AG10803 (cell line): Measurements from ENCODE around the gene GRM1.

ENCODE experiments used
- DNase-seq: peaks from one replicate; pipeline ENCODE4 v3.0.0; 2010; ENCODE audit warnings: low read depth
- H3K4me3 ChIP-seq: 2 replicates; pipeline ENCODE4 v1.5.1; 2011; ENCODE audit warnings: mild to moderate bottlenecking, low read length, control low read depth
- CTCF ChIP-seq: conservative IDR thresholded peaks from 2 replicates; pipeline ENCODE4 v1.5.1; 2011; ENCODE audit warnings: mild to moderate bottlenecking, low read length, control low read depth, inconsistent platforms

The GRM1 gene

GRCh38 chr6:146095481-146095880, 66.6 kb downstream of the GRM1 start:
- no peak for TF ChIP-seq CTCF
- no peak for DNase-seq
- no peak overlapping the region for H3K4me3 ChIP-seq

GRCh38 chr6:146097586-146097985, 68.7 kb downstream of the GRM1 start:
- H3K4me3 ChIP-seq = no peak overlapping the region
- TF ChIP-seq CTCF = no peak

GRCh38 chr6:146100776-146101175, 71.9 kb downstream of the GRM1 start:
- no peak for TF ChIP-seq CTCF
- H3K4me3 ChIP-seq = no peak overlapping the region
- no peak for DNase-seq

More at GRCh38 chr6:146097586-146097985, 68.7 kb downstream of the GRM1 start:
- no peak for DNase-seq

GRCh38 chr6:146103416-146104072, 74.7 kb downstream of the GRM1 start:
- no peak overlapping the region for H3K4me3 ChIP-seq
- DNase-seq = no peak
- TF ChIP-seq CTCF = no peak

GRCh38 chr6:146106532-146106931, 77.7 kb downstream of the GRM1 start:
- H3K4me3 ChIP-seq = no peak overlapping the region
- no peak for TF ChIP-seq CTCF
- no peak for DNase-seq

GRCh38 chr6:146110990-146111389, 82.1 kb downstream of the GRM1 start:
- no peak overlapping the region for H3K4me3 ChIP-seq
- TF ChIP-seq CTCF = no peak
- DNase-seq = no peak

- no peak overlapping the region for H3K4me3 ChIP-seq
- TF ChIP-seq CTCF = no peak
- DNase-seq = no peak
Observed at GRCh38 chr6:146111881-146112450, 83.1 kb downstream of the GRM1 start.
